Measurements from ENCODE around the gene GNAZ. TPM values are rescaled to one million over a fixed set of nuclear protein-coding genes. Genes with fewer than 3 reads are reported as not detected.

Gene GNAZ
- polyA plus RNA-seq, 2 of the 4 experiments (the other 2 are of a cell fraction), result 1.9 to 2.5 TPM

DNA sequence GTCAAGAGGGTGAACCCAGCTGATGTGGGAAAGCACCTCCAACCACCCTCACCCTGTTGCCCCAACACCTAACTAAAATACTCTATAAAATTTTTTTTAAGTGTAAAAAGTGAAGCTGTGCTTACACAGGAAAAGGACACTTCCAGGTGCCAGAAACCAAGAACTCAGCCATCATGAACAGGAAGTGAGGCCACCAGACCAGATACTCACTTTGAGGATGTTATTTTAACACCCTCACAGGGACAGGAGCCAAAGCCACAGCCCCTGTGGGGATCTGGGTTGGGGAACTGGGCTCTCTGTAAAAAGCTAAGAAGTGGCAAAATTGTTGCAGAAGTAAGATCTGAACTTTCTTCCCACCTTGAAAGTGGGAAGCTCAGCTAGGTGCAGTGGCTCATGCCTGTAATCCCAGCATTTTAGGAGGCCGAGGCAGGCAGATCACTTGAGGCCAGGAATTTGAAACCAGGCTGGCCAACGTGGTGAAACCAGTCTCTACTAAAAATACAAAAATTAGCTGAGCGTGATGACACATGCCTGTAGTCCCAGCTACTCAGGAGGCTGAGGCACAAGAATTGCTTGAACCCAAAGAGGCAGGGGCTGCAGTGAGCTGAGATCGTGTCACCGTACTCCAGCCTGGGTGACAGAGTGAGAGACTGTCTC lies 67.7 kb downstream of the GNAZ start:
- CTCF ChIA-PET, result interaction anchor here (0.9 to 6.3 kb wide), 3 partner anchors 10 to 562 kb away, joined by 3 to 57 read pairs (median 4); no protein-coding TSS in a partner anchor
- no peak for ATAC-seq
- DNase-seq (ENCODE audit: low read depth in 1 of 2, low spot score in 1 of 2), result no peak
- H3K27ac ChIP-seq, result no peak overlapping the region
- TF ChIP-seq HEYL (CRISPR knock-in tag; IDR thresholded peaks at IDR 0.05) (no peak), TFCP2L1 (CRISPR knock-in tag; IDR thresholded peaks at IDR 0.05) (no peak), EHMT2 (IDR thresholded peaks at IDR 0.05; ENCODE audit: low read depth) (no peak), POLR2AphosphoS2 (conservative IDR thresholded peaks at IDR 0.05; ENCODE audit: low read length) (no peak), RARB (CRISPR knock-in tag; IDR thresholded peaks at IDR 0.05) (no peak)
- H3K4me3 ChIP-seq, result no peak overlapping the region
- no peak overlapping the region for H3K4me2 ChIP-seq
- no peak for FAIRE-seq
- no peaks in the 10 kb centered on the region for H3K9me3 ChIP-seq
- POLR2A ChIA-PET, result no interaction called here
- H3K4me1 ChIP-seq, result peaks cover 8% of the 10 kb centered on the region; the same call in 1 of the 3 replicates
- 86% methylated on average over 5 of the region's 5 CpGs for WGBS (ENCODE audit: missing lambda C conversion rate)

DNA sequence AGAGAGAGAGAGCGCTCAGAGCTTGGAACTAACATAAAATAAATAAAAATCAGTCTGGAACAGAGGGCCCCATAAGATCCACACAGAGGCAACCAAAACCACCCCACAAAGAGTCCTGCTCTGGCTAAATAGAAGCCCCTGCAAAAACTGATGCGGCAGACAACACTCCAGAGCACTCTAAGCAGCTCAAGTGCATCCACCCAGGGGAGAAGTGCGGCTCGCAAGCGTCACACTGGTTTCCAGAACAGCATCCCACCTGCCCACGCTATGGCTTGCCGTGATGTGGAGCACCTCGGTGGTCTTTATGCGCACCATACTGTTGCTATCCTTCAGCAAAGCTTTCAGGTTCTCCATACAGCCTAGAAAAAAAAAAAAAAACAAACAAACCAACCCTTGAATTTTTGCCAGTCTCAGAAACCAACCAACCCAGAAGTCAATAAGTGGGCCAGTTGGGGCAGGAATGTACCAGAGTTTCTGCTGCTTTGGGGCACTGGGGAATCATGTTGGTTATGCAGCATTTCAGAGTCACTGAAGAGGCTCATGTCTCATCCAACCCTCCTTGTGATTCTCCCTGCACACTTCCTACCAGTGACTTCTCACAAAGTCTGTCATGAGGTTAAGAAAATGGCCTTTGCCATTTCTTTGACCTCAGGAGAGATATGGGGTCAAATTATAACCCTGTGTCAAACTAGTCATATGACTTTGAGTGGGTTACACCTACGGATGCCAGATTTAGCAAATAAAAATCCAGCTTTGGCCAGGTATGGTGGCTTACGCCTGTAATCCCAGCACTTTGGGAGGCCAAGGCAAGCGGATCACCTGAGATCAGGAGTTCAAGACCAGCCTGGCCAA lies 68.5 kb downstream of the GNAZ start:
- FAIRE-seq (no peak), ATAC-seq (no peak), DNase-seq (ENCODE audit: low read depth in 1 of 2, low spot score in 1 of 2) (no peak)
- H3K27ac ChIP-seq, result no peak overlapping the region
- no peaks in the 10 kb centered on the region for H3K9me3 ChIP-seq
- POLR2A ChIA-PET, result no interaction called here
- CTCF ChIA-PET, result interaction anchor here (0.9 to 6.3 kb wide), 3 partner anchors 11 to 562 kb away, joined by 3 to 57 read pairs (median 4); no protein-coding TSS in a partner anchor
- TF ChIP-seq HOXB5 (CRISPR knock-in tag; IDR thresholded peaks at IDR 0.05), result no peak
- TF ChIP-seq FOXS1 (CRISPR knock-in tag; IDR thresholded peaks at IDR 0.05), result no peak
- no peak for TF ChIP-seq TP53 (CRISPR knock-in tag; IDR thresholded peaks at IDR 0.05)
- no peak for TF ChIP-seq HOXB13 (CRISPR knock-in tag; IDR thresholded peaks at IDR 0.05; ENCODE audit: low read depth)
- TF ChIP-seq EHF (CRISPR knock-in tag; IDR thresholded peaks at IDR 0.05), result no peak
- 93% methylated on average over 11 of the region's 12 CpGs for WGBS (ENCODE audit: missing lambda C conversion rate)
- peaks cover 8% of the 10 kb centered on the region; the same call in 1 of the 3 replicates for H3K4me1 ChIP-seq
- H3K4me2 ChIP-seq, result no peak overlapping the region
- no peak overlapping the region for H3K4me3 ChIP-seq

GRCh38 chr22:23140385-23140784 lies 70.1 kb downstream of the GNAZ start:
- no peak for FAIRE-seq

DNA sequence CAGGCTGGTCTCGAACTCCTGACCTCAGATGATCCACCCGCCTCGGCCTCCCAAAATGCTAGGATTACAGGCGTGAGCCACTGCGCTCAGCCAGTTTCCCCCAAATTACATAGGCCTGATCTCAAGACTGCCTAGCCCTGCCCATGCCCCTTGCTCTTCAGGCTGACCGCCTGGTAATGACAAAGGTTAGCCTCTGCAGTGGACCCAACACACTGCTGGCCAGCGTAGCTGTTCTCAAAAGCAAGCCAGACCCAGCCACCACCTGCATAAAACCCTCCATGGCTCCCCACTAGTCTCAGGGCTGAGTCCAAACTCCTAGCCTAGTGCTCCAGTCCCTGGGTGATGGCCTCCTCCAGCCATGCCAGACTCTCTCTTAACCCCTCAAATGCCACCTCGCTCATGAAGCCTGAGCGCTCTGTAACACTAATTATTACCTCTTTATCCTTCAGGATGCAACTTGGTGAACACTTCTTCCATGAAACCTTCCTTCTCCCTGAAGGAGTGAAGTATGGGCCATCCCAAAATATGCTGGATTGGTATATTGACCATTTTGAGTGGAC lies 72.3 kb downstream of the GNAZ start:
- WGBS (ENCODE audit: missing lambda C conversion rate), result 45% methylated on average over 7 of the region's 9 CpGs
- no peaks in the 10 kb centered on the region for H3K9me3 ChIP-seq
- TF ChIP-seq ESRRA (IDR thresholded peaks at IDR 0.05; ENCODE audit: borderline replicate concordance, low read length) (no peak), CHD2 (IDR thresholded peaks at IDR 0.05; ENCODE audit: low read length, partially characterized antibody) (no peak), MAFK (IDR thresholded peaks at IDR 0.05; ENCODE audit: partially characterized antibody) (no peak), SMC3 (IDR thresholded peaks at IDR 0.05) (no peak), CHD4 (IDR thresholded peaks at IDR 0.05; ENCODE audit: borderline replicate concordance) (0 out of 2 replicates have a peak, but pooled peaks have one; percentile 76), KDM1A (IDR thresholded peaks at IDR 0.05; ENCODE audit: low read depth) (0 out of 2 replicates have a peak, but pooled peaks have one; percentile 37)
- no peak for ATAC-seq
- FAIRE-seq, result no peak
- peak overlapping the region; percentile 38 for H3K4me3 ChIP-seq
- CTCF ChIA-PET, result interaction anchor here (1.1 to 6.3 kb wide), 3 partner anchors 11 to 185 kb away, joined by 3 to 57 read pairs (median 7); no protein-coding TSS in a partner anchor
- H3K4me1 ChIP-seq, result peaks cover 20% of the 10 kb centered on the region; the same call in 1 of the 3 replicates
- H3K27ac ChIP-seq, result peak overlapping the region; percentile 70 to 92
- POLR2A ChIA-PET, result no interaction called here
- peak overlapping the region; percentile 73 for H3K4me2 ChIP-seq
- DNase-seq (ENCODE audit: low read depth in 1 of 2, low spot score in 1 of 2), result no peak

More at GRCh38 chr22:23140385-23140784, 70.1 kb downstream of the GNAZ start:
- ATAC-seq (no peak), DNase-seq (ENCODE audit: low read depth in 1 of 2, low spot score in 1 of 2) (no peak)
- H3K4me1 ChIP-seq, result peaks cover 12% of the 10 kb centered on the region; the same call in 1 of the 3 replicates
- no peaks in the 10 kb centered on the region for H3K9me3 ChIP-seq
- ChIA-PET POLR2A (no interaction called here), CTCF (interaction anchor here (6.3 kb wide), 1 partner anchor 182 kb away, joined by 57 read pairs; no protein-coding TSS in a partner anchor)
- TF ChIP-seq RARB (CRISPR knock-in tag; IDR thresholded peaks at IDR 0.05) (no peak), MYC (IDR thresholded peaks at IDR 0.05; ENCODE audit: borderline replicate concordance, low read length) (no peak), SREBF2 (IDR thresholded peaks at IDR 0.05) (no peak), EHMT2 (IDR thresholded peaks at IDR 0.05; ENCODE audit: low read depth) (no peak), FOXS1 (CRISPR knock-in tag; IDR thresholded peaks at IDR 0.05) (no peak)
- TF ChIP-seq, protein P1, sequence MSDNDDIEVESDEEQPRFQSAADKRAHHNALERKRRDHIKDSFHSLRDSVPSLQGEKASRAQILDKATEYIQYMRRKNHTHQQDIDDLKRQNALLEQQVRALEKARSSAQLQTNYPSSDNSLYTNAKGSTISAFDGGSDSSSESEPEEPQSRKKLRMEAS (IDR thresholded peaks at IDR 0.05), result no peak
- H3K27ac ChIP-seq, result no peak overlapping the region
- no peak overlapping the region for H3K4me2 ChIP-seq
- no peak overlapping the region for H3K4me3 ChIP-seq

Data from A549 (cell line).